Right atrium auricular region (tissue), 2 donors: ENCODE data around the gene DUS4L. TPM values are rescaled to one million over a fixed set of nuclear protein-coding genes. Genes with fewer than 3 reads are reported as not detected.

Experiments
- DNase-seq: peaks from one replicate; pipeline ENCODE4 v3.0.0-alpha.2; 2019; ENCODE audit warnings: low spot score
- H3K27ac ChIP-seq, 2 donors: fragments of 200-600 bp; sonication (generic); 1 replicate in 1 of 2; 2 replicates in 1 of 2; pipeline ENCODE4 v1.5.1; 2016 to 2019
- H3K27me3 ChIP-seq, 2 donors: fragments of 200-600 bp; sonication (generic); one replicate each; pipeline versions ENCODE4 v1.5.1 to v1.6.0; 2017 to 2019
- H3K36me3 ChIP-seq: fragments of 200-600 bp; sonication (generic); one replicate; pipeline ENCODE4 v1.5.1; 2016
- H3K4me1 ChIP-seq, 2 donors: fragments of 200-600 bp; sonication (generic); one replicate each; pipeline versions ENCODE4 v1.5.1 to v1.6.0; 2017 to 2019
- H3K4me3 ChIP-seq, 2 donors: fragments of 200-600 bp; sonication (generic); 1 replicate in 1 of 2; 2 replicates in 1 of 2; pipeline ENCODE4 v1.5.1; 2017 to 2019; ENCODE audit warnings: mild to moderate bottlenecking in 1 of 2, moderate library complexity in 1 of 2
- H3K9me3 ChIP-seq, 2 donors: fragments of 200-600 bp; sonication (generic); one replicate each; pipeline ENCODE4 v1.5.1; 2019
- CTCF ChIP-seq, 2 donors: fragments of 200-600 bp; sonication (generic); IDR thresholded peaks; one replicate each; pipeline ENCODE4 v1.5.1; 2019; ENCODE audit warnings: antibody characterized with exemption in 2 of 2
- total RNA-seq, 2 donors: library from RNA; depleted of rRNA; stranded (reverse); fragments of >200 nt; gene quantifications; one replicate each; pipeline ENCODE4 v1.1.0, GENCODE V29; 2016

Gene DUS4L
- total RNA-seq, 2 donors from 2014 or later, result 5.0 to 7.2 TPM

GRCh38 chr7:107570298-107570697, 6.5 kb downstream of the DUS4L start:
- Histone ChIP-seq H3K9me3 (no peaks in the 10 kb centered on the region), H3K4me1 (peaks cover 0 to 1% of the 10 kb centered on the region in 2 donors), H3K4me3 (no peak overlapping the region), H3K36me3 (no peaks in the 10 kb centered on the region), H3K27ac (no peak overlapping the region), H3K27me3 (no peaks in the 10 kb centered on the region)
- DNase-seq, result no peak
- no peak for TF ChIP-seq CTCF (IDR thresholded peaks at IDR 0.05)

- Histone ChIP-seq H3K27ac (no peak overlapping the region), H3K27me3 (no peaks in the 10 kb centered on the region), H3K4me1 (no peaks in the 10 kb centered on the region), H3K4me3 (no peak overlapping the region), H3K9me3 (no peaks in the 10 kb centered on the region), H3K36me3 (no peaks in the 10 kb centered on the region)
- no peak for DNase-seq
- TF ChIP-seq CTCF (IDR thresholded peaks at IDR 0.05), result no peak
These were observed 9.8 kb downstream of the DUS4L start for GRCh38 chr7:107573537-107573936.

- H3K27ac ChIP-seq, result peak overlapping the region; percentile 97 to 98
- TF ChIP-seq CTCF (IDR thresholded peaks at IDR 0.05), result no peak
- no peaks in the 10 kb centered on the region for H3K9me3 ChIP-seq
- peaks cover 0 to 21% of the 10 kb centered on the region in 2 donors for H3K4me1 ChIP-seq
- H3K36me3 ChIP-seq, result peaks cover 7% of the 10 kb centered on the region
- DNase-seq, result no peak
- peak overlapping the region; percentile 80 to 92 for H3K4me3 ChIP-seq
- H3K27me3 ChIP-seq, result no peaks in the 10 kb centered on the region
These were observed 15.7 kb downstream of the DUS4L start for GRCh38 chr7:107579554-107579884.

GRCh38 chr7:107579885-107580715, 16.3 kb downstream of the DUS4L start, which contains the start of gene BCAP29:
Gene BCAP29, plus strand, starts transcription at chr7:107580246. Its CDS starts 527 bp downstream, at chr7:107580773.
- peak in 1 of 2 donors; percentile 67 for TF ChIP-seq CTCF (IDR thresholded peaks at IDR 0.05)
- Histone ChIP-seq H3K4me1 (peaks cover 0 to 21% of the 10 kb centered on the region in 2 donors), H3K27me3 (no peaks in the 10 kb centered on the region), H3K4me3 (peak within 1 kb of the TSS; percentile 80 to 92), H3K9me3 (no peaks in the 10 kb centered on the region), H3K36me3 (peaks cover 9% of the 10 kb centered on the region), H3K27ac (peak within 1 kb of the TSS; percentile 97 to 98)
- DNase-seq, result peak; percentile 76

GRCh38 chr7:107580716-107581383, 17.1 kb downstream of the DUS4L start:
- DNase-seq, result no peak
- TF ChIP-seq CTCF (IDR thresholded peaks at IDR 0.05), result no peak
- Histone ChIP-seq H3K36me3 (peaks cover 9% of the 10 kb centered on the region), H3K27ac (peak overlapping the region; percentile 97 to 98), H3K9me3 (no peaks in the 10 kb centered on the region), H3K27me3 (no peaks in the 10 kb centered on the region), H3K4me1 (peaks cover 0 to 21% of the 10 kb centered on the region in 2 donors), H3K4me3 (peak overlapping the region; percentile 80 to 92)
